Prostate gland (tissue), 2 donors: ENCODE measurements around the gene KLHDC7B.

ENCODE experiments used
- CTCF ChIP-seq, 4 experiments: fragments of 200-600 bp in 2 of 4; fragments of 450-650 bp in 2 of 4; sonication (generic) in 2 of 4; IDR thresholded peaks; 1 replicate in 3 of 4; 2 replicates in 1 of 4; pipeline ENCODE4 v1.5.1; 2016 to 2019; ENCODE audit warnings: antibody characterized with exemption in 4 of 4, mild to moderate bottlenecking in 2 of 4, moderate library complexity in 2 of 4
- POLR2A ChIP-seq: fragments of 450-650 bp; IDR thresholded peaks from one replicate; pipeline ENCODE4 v1.6.1; 2016; ENCODE audit warnings: antibody characterized with exemption, mild to moderate bottlenecking
- POLR2AphosphoS5 ChIP-seq: sonication (generic); formaldehyde crosslinking; IDR thresholded peaks from one replicate; pipeline ENCODE4 v1.6.1; 2017; ENCODE audit warnings: antibody characterized with exemption

GRCh38 chr22:50507991-50508884, 37.5 kb upstream of the KLHDC7B start, which contains the start of gene NCAPH2:
- peak in 1 of 4 experiments; percentile 47 for TF ChIP-seq CTCF (IDR thresholded peaks at IDR 0.05)
- TF ChIP-seq POLR2A, result peak; percentile 79
- TF ChIP-seq POLR2AphosphoS5, result peak; percentile 99
